ENCODE measurements around the gene HNRNPM.
"Not testable (repeated sequence)": the region's sequence is repeated elsewhere in the genome, so short reads cannot be mapped to it uniquely, and the experiment has no call there.

HNRNPM gene

GRCh38 chr19:8426283-8426682 lies 18.5 kb upstream of the HNRNPM start:
- DNase-seq: no peak

- no peak for DNase-seq
Measured at GRCh38 chr19:8429044-8429443, 15.7 kb upstream of the HNRNPM start.

DNA sequence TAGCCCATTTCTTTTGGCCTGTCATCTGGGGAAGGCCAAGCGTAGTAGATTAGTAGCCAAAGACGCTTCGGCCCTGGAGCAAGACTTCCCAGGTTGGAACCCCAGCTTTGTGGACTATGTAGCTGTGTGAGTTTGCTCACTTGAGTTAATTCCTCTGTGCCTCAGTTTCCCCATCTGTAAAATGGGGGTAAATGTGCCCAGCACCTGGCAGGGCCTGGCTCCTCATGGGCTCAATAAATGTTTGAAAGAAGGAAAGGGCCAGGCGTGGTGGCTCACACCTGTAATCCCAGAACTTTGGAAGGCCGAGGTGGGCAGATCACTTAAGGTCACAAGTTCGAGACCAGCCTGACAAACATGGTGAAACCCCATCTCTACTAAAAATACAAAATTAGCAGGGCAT lies 14.9 kb upstream of the HNRNPM start:
- DNase-seq: no peak

DNA sequence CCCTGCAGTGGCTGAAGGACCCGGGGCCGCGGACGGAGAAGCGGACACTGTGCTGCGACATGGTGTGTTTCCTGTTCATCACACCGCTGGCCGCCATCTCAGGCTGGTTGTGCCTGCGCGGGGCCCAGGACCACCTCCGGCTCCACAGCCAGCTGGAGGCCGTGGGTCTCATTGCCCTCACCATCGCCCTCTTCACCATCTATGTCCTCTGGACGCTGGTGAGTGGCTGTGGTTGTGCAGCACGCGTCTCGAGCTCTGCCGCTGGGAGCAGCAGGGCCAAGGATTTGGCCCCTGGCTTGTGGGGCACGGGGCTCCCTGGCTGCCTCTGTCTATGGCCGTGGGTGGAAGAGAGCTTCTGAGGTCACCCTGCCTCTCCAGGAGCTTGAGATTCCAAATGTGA lies 14.1 kb upstream of the HNRNPM start:
- no peak for DNase-seq

DNA sequence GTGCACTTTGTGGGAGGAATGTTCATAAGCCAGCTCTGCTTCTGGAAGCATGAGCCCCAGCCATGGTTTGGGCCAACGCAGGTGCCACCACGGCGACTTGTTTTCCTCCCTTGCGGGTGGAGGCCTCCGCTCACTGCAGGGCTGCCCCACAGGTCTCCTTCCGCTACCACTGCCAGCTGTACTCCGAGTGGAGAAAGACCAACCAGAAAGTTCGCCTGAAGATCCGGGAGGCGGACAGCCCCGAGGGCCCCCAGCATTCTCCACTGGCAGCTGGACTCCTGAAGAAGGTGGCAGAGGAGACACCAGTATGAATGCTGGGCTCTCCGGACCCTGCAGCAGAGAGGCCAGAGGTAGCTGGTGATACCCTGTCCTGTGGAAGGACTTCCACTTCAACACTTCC lies 6.5 kb upstream of the HNRNPM start:
- no peak for DNase-seq

- no peak for DNase-seq
Measured at GRCh38 chr19:8441725-8442544, 2.8 kb upstream of the HNRNPM start.

GRCh38 chr19:8444140-8444676 lies 567 bp upstream of the HNRNPM start:
- not testable (repeated sequence) for DNase-seq

- DNase-seq: no peak
Measured at GRCh38 chr19:8445488-8446001, 770 bp downstream of the HNRNPM start.

DNA sequence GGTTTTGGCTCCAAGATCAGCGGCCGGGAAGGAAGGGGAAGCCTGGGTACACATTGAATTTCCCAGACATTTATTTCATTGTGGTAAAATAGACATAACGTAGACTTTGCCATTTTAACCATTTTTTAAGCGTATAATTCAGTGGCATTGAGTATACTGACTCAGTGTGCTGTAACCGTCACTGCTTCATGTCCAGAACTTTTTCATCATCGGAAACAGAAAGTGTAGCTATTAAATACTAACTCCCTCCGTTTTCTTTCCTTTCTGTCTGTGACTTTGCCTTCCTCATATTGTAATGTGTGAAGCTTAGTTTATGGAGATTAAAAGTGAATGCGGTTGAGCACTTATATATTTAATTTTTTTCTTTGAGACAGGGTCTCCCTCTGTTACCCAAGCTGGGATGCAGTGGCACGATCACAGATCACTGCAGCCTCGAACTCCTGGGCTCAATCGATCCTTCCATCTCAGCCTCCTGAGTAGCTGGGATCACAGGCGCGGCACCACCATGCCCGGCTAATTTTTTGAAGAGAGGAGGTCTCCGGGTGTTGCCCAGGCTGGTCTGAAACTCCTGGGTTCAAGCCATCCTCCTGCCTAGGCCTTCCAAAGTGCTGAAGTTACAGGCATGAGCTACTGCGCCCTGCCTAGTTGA lies 1.4 kb downstream of the HNRNPM start:
- DNase-seq: no peak

GRCh38 chr19:8449830-8450229 lies 5.1 kb downstream of the HNRNPM start:
- no peak for DNase-seq

DNA sequence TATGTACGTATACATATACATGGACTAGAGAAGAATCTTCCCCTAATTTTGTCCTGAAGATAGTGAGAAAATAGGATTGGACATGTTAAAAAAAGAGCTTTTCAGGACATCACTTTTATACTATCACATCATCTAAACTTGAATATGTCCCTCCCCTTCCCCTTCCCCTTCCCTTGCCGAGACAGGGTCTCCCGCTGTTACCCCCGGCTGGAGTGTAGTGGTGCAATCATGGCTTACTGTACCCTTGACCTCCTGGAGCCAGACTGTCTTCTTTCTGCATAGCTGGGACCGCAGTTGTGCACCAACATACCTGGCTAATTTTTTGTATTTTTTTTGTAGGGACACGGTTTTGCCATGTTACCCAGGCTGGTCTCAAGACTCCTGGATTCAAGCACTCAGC lies 6.6 kb downstream of the HNRNPM start:
- DNase-seq: no peak

- no peak for DNase-seq
Measured at GRCh38 chr19:8451885-8452284, 7.1 kb downstream of the HNRNPM start.

DNA sequence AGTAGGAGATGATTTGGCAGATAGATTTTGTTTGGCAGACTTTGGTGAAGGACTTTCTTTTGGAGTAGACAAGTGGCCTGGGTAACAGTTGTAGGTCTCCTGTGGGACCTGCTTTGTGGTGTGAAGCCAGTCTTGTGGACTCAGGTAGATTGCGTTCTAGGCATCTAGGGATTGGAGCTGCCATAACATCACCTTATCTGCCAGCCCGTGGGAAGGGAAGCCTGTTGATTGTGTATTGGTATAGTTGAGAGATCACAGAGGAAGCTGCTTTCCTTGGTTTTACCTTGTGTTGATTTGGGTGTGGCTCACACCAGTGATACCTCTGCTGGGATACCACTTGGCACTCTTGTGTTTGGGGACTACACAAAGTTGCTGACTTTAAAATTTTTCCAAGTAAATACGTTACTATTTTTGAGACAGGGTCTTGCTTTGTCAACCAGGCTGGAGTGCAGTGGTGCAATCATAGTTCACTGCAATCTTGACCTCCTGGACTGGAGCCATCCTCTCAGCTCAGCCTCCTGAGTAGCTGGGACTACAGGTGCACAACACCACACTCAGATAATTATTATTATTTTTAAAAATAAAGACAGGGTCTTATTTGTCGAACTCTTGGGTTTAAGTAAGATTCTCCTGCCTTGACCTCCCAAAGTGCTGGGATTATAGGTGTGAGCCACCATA lies 7.8 kb downstream of the HNRNPM start:
- no peak for DNase-seq

- no peak for DNase-seq
Measured at GRCh38 chr19:8453616-8454015, 8.8 kb downstream of the HNRNPM start.

- no peak for DNase-seq
Measured at GRCh38 chr19:8454218-8454617, 9.4 kb downstream of the HNRNPM start.

DNA sequence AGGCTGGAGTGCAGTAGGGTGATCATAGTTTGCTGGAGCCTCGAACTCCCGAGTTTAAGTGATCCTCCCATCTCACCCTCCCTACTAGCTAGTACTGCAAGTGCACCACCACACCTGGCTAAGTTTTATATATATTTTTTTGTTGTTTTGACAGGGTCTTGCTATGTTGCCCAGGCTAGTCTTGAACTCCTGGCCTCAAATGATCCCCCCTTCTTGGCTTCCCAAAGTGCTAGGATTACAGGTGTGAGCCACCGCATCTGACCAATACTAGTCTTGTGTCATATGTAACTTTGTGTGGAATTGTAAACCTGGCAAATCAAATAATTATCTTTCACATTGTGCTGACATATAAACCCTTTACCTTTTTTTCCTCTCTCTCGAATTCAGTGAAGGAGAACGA lies 10.2 kb downstream of the HNRNPM start:
- no peak for DNase-seq

DNA sequence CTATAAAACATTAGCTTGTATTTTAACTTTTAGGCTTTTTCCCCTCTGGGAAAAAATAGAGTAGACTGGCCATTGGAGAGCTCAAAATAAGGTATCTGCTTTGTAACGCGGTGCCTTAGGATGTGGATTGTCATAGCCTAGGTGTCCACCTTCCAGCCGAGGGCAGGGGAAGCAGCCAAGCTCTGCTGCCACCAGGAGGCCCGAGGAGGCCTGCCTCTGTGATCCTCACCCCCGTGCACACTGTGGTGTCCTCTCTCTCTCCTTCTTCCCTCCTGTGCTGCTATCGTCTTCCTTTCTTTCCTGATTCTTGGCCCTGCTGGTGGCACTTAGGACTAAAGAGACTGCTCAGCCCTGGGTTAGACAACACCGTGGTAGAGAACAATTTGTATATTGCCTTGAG lies 11.3 kb downstream of the HNRNPM start:
- DNase-seq: no peak

- no peak for DNase-seq
Measured at GRCh38 chr19:8457209-8457608, 12.4 kb downstream of the HNRNPM start.

- no peak for DNase-seq
Measured at GRCh38 chr19:8457827-8458226, 13.1 kb downstream of the HNRNPM start.

DNA sequence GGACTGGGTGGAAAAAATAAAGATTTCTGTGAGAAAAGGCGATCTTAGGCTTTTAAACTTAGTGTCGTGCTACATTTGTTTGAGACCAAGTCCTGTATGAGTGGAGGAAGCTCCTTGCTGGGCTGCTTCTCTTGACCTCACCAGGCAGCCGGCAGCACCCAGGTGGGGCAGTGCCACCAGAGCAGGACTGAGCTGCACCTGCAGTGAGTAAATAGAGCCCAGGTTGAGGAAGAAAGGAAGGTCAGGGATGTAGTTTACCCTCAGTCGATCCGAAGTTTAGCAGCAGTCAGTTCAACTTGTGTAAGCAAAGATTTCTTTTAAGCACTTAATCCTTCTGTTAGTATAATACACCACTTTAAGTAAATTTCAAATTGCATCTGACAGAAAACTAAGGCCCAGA lies 13.6 kb downstream of the HNRNPM start:
- DNase-seq: no peak

- no peak for DNase-seq
Measured at GRCh38 chr19:8459095-8459494, 14.3 kb downstream of the HNRNPM start.

GRCh38 chr19:8459520-8460270 lies 14.9 kb downstream of the HNRNPM start:
- no peak for DNase-seq
